Stimulated activated CD8-positive, alpha-beta memory T cell treated with anti-CD3 and anti-CD28 coated beads, Interleukin-2, amount 100 ng/mL, for 1 hour (primary cell): ENCODE results near the gene CX3CL1.

ENCODE experiments used
- DNase-seq, 2 donors: peaks; one replicate each; pipeline ENCODE4 v3.0.0-alpha.2; 2020; ENCODE audit warnings: low read depth in 2 of 2

The CX3CL1 gene

DNA sequence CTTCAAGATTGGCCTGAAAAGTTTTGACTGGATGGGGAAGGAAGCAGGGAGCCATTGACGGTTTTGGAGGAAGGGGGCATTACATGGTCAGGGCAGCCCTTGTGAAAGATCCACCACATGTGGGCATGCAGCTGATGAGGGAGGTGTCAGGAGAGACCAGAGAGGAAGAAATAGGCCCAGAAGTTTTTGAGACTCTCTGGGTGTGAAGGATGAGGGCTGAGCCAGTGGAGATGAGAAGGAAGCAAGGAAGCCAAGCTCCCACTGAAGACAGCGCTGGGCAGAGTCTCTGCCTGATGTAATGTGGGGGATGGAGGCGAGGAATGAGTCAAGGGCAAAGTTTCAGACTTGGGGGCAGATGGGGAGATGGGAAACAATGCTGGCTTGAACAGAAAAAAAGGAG, 32.8 kb downstream of the CX3CL1 start:
- no peak for DNase-seq

DNA sequence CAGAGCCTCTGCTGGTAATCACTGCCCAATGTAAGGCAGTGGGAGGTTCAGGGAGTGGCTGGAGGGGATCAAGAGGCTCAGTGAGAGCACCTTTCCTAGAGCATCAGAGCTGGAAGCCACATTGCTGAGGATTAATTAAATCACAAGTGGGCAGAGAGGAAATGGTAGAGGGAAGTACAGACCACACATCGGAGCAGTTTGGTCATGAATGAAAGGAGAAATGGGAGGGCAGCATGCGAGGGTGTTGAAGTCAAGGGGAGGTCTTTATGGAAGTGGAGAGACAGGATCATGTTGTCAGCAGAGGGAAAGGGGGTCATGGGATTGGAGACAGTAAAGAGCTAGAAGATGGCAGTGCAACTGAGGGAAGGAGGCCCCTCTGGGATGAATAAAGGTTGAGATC, 34.6 kb downstream of the CX3CL1 start:
- DNase-seq: no peak

DNA sequence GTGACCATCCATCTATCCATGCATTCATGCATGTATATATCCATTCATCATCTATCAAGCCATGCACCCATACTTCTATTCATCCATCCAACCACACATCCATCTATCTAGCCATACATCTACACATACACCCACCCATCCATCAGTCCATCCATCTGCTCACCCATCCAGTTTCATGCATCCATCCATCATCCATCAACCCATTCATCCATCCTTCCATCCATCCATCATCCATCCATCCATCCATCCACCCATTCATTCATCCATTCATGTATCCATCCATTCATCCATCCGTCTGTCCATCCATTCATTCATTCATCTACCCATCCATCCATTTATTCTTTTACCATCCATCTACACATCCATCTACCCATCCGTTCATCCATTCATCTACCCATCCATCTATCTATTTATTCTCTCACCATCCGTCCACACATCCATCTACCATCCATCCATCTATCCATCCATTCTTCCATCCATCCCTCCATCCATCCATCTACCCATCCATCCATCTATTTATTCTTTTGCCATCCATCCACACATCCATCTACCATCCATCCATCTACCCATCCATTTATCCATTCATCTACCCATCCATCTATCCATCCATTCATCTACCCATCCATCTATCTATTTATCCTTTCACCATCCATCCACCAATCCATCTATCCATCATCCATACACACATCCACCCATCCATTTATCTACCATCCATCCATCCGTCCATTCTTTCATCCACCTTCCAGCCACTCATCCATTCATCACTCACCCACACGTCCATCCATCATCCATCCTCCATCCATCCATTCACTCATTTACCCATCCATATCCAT, 35.4 kb downstream of the CX3CL1 start:
- DNase-seq: no peak

DNA sequence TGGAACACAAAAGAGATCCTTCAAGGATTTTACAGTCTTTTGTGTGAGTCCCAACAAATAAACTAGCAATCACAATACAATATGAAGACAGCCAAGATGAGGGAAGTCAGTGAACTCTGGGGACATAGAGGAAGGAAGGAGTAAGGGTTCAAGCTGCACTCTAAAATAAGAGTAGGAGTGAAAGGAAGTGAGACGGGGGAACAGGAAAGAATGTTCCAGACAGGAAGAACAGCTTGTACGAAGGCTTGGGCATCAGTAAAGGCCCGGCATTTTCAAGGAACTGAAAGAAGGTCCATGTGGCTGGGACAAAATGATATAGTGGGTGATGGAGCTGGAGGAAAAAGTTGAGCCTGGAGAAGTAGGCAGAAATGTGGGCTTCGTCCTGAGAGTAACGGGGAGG, 36.8 kb downstream of the CX3CL1 start:
- DNase-seq: no peak

DNA sequence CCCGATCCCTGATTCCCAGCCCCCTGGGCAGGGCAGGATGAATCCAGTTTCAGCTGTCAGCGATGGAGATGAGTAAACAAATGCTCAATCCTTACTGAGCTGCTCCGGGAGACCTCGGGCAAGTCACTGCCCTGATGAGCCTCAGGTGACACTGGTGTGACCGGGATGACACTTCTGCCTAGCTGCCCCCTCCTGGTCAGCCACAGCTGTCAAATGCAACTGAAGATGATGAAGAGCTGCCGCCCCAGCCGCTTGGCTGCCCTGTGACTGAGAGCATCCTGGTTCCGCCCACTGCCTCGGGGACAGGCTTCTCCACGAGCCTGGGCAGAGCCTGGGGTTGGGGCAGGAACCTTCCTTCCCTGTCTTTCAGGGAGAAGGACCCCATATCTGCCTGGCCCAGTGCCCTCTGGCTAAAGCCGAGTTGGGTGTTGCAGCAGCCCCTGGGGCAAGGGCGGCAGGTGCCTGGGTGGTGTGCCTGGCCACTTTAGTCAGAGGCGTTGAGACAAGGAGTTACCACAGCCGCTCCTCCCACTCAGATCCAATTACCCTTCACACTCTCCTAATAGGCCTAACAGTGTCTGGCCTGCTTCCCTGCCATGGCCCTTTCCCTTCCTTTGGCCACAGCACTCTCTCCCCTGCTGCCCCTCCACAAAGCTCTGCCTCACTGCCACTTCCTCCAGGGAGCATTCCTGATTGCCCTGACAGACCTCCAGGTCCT, 37.7 kb downstream of the CX3CL1 start:
- no peak for DNase-seq

DNA sequence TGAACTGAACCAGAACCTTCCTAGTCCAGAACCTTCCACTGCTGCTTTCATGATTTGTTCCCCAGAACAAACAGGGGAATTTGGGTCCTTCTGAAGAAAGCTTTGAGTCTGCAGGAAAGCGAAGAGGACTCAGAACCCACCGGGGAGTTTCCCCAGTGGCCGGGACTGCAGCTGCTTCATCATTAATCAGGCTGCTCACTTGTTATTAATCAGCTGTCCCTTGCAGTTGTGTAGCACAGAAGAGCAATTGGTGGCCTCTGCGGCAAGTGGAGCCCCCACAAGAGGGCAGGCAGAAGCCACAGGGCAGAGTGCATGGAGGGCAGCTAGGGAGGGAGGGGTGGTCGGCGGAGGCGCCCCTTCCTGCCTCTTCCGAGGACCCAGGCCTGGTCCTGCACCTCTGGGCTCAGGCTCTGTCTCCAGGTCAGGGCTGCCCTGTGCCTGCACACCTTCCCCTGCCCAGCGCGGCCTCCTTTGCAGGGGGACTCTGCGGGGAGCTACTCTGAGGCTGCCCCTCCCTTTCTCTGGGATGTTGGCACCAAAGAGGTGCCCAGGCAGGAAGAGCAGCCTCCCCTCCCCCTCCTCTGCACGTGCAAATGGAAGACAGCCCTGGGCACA, 39.2 kb downstream of the CX3CL1 start:
- no peak for DNase-seq

DNA sequence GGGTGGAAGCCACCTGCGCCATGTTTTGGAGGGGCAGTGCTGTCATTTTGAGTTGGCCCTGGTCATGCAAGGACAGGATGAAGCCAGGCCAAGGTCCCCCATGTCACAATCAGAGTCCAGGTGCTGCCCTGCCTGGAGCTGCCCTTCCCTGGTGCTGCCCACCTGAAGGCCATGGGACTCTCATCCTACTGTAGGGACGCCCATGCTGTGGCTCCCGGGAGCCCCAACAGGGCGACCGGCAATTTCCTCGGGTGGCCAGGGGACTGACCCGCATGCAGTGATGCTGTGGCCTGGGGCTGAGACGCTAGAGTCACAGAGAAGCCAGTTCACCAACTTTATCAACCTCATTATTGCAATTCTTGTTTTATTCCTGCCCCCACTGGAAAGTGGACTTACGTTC, 40.3 kb downstream of the CX3CL1 start:
- no peak for DNase-seq

DNA sequence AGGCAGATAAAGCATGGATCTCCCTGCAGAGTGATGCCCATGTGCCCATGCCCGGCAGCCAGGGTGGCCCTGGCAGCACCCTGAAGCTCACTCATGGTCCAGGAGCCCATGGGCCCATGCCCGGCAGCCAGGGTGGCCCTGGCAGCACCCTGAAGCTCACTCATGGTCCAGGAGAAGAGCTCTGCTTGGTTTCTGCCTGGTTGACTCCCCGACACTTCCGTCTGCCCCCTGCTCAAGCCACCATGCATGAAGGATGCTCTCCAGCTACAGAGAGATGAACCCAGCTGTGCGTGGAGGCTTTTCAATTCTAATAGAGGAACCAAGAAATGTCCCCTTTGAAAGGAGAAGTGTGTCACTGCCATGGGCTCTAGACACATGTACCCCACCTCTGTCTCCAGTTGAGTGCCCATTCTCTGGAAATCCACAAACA, 41.0 kb downstream of the CX3CL1 start:
- DNase-seq: no peak

DNA sequence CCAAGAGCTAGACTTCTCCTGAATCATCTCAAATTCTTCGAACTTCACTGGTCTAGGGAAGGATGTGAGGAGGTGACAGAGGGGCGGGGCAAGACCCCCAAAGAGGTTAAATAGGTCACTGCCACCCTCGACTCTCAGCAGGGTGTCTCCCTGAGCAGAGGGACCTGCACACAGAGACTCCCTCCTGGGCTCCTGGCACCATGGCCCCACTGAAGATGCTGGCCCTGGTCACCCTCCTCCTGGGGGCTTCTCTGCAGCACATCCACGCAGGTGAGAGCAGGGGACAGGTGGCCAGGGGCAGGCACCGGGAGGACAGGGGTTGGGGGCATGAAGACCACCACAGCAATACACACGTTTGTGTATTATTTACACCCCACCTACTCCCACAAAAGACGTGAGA, 41.4 kb downstream of the CX3CL1 start:
- DNase-seq: no peak

DNA sequence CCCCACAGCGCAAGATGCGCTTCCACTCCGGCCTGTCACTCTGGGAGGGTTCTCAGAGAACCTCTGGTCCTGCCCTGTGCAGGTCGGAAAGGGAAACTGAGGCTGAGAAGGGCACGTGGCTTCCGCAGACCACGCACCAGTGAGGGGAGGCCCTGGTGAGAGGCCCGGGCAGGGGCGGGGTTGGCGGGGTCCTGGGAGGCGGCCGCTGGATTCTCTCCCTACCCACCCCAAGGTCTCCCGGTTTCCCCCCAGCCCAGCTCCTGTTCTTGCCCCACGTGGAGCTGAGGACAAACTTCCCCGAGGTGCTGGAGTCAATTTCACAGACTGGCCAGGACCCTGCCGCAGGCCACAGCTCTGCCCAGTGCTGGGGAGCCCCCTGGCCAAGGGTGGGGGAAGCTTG, 43.8 kb downstream of the CX3CL1 start:
- no peak for DNase-seq

DNA sequence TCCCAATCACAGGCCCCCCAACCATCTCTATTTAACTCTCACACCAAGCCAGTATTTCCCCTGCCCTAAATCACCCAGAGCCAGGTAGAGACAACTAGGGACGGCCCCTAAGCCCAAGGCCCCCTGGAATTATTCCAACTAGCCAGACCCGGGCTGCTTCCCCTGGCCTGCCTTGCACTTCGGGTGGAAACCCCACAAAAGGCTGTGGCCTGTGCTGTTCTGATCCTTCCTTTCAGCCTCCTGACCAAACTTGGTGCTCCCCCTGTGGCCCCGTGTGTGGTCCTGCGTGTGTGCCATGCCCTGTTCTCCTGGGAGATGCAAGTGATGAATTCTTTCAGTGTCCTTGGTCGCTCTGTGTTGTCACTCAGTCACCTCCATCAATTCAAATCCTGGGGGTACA, 47.2 kb downstream of the CX3CL1 start:
- DNase-seq: no peak

DNA sequence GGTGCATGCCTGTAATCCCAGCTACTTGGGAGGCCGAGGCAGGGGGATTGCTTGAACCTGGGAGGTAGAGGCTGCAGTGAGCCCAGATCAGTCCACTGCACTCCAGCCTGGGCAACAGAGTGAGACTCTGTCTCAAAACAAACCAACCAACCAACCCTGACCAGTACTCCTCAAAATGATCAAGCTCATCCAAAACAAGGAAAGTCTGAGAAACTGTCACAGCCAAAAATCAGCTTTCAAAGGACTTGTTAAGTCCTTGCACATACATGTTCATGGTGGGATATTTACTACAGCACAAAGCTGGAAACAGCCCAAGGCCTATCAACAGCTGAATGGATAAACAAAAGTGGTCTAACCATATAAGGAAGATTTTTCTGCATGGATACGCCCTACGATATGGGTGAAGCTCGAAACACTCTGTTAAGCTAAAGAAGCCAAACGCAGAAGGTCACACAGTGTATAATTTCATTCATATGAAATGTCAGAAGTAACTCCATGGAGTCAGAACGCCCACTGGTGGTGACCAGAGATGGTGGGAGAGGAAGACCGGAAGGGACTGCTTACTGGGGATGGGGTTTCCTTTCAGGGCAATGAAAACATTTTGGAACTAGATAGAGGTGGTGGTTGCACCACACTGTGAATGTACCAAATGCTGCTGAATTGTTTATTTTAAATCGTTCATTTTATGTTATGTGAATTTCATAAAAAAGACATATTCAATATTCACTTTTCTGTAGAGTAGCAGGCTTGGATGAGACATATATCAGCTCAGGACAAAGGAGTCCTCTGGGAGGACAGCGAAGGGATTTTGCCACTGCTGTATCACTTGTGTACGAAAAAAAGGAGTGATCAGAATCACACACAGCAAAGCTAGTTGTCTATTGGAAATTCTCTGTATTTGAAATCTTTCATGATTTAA, 50.0 kb downstream of the CX3CL1 start:
- no peak for DNase-seq

DNA sequence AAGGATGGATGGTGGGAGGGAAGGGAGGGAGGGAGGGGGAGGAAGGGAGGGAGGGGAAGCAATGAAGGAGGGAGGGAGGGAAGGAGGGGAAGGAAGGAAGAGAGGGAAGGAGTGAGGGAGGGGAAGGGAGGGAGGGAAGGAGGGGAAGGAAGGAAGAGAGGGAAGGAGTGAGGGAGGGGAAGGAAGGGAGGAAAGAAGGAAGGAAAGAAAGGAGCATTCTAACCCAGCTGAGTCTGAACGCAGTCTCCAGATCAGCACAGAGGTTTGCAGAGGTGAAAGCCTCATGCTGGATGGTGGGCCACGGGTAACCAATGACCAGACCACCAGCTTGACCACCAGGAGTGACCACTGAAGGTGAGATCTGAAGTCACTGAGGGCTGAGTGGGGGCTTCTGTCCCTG, 50.9 kb downstream of the CX3CL1 start:
- no peak for DNase-seq

DNA sequence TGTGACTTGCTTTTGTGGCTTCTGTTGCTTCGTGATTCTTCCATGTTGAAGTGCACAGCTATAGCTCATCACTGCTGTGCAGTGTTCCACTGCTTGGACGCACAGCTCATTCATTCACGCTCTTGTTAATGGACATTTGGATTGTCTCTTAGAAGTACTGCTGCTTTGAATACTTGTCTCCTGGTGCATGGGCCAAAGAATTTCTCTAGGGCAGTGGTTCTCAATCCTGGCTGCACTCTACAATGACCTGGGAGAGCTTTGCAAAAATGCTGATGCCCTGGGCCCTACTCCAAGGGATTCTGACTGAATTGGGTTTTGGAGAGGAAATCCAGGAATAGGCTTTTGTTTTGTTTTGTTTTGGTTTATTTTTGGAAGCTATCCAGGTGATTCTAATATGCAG, 52.3 kb downstream of the CX3CL1 start:
- no peak for DNase-seq

DNA sequence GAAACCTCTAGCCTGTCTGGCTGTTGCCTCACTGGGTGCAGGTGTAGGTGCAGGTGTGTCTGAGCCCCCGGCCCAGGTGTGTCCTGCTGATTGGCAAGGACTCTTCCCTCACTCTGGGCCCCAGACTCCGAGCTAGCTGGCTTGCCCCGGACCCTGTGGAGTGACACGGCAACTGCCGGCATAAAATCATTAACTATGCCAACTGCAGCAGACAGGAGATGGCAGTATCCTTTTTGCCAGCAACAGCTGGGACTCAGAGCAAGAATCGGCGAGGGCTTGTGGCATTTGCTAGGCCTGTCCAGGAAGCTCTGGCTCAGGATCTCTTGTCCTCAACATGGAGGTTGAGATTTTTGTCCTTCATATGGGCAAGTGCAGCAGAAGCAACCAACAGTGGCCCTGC, 54.1 kb downstream of the CX3CL1 start:
- no peak for DNase-seq

DNA sequence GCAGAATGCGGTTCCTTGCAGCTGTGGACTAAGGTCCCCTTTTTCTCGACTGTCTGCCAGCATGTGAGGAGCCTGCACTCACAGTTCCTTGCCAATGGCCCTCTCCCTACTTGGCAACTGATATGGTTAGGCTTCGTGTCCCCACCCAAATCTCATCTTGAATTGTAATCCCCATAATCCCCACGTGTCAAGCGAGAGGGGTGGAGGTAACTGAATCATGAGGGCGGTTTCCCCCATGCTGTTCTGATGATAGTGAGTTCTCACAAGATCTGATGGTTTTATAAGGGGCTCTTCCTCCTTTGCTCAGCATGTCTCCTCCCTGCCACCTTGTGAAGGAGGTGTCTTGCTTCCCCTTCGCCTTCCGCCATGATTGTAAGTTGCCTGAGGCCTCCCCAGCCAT, 55.0 kb downstream of the CX3CL1 start:
- DNase-seq: no peak

DNA sequence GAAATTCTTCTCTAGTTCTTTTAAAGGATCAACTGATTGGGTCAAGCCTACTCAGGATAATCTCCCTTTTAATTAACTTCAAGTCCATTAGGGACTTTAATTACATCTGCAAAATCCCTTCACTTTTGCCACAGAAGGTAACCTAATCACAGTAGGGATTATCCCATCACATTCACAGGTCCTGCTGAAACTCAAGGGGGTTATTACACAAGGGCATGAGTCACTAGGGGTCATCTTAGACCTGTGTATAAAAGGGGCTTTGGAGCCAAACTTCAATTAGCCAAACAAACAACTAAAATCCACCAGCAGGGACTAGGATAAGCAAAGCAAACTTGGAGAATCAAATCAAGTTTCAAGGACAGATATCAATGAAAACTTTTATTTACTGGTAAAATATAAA, 55.5 kb downstream of the CX3CL1 start:
- DNase-seq: no peak

DNA sequence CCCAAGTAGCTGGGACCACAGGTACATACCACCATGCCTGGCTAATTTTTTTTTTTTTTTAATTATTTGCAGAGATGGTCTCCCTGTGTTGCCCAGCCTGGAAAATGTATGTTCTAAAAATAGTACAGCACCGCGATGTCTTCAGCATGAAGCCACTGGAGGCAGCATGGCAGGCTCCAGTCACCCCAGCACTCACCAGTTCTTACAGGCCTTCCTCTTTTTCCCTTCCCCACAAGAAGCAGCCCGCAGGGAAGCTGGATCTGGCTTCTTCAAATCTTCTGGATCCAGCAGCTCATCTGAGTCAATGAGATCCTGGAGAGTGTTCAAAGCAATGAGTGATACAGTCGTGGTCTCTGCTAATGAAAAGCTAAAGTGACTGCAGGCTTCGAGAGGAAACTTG, 58.7 kb downstream of the CX3CL1 start:
- no peak for DNase-seq

DNA sequence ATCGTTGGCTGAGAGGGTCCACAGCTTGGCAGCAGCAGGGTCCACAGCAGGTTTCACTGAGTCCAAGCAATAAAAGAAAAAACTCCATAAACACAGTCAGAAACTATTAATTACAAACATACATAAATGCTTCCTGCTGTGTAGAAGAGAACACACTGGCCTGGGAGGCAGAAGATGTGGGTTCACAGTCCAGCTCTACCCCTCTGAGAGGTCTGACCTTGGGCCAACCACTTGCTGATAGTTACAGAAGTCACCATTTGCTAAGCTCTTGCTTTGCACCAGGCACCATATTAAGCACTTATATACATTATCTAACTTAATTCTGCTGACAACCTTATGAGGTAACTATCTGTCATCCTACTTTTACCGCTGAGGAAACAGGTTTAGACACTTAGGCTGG, 60.2 kb downstream of the CX3CL1 start:
- DNase-seq: no peak

DNA sequence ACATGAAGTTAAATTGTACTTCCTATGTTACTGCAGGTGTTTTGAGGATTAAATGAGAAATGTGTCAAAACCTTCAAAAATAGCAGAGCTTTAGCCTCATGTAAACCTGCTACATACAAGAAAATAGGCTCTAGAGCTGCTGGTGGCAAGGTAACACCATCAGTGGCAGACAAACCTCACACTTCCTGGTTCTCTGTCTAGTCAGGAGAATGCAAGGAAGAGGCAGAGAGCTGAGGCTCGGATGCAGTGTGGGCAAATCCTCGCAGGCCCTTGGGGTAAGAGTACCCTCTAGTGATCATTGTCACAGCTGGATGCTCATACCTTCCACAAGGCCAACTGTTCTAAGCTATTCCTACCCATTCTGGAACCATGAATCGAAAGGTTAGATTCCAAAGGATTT, 60.7 kb downstream of the CX3CL1 start:
- no peak for DNase-seq

DNA sequence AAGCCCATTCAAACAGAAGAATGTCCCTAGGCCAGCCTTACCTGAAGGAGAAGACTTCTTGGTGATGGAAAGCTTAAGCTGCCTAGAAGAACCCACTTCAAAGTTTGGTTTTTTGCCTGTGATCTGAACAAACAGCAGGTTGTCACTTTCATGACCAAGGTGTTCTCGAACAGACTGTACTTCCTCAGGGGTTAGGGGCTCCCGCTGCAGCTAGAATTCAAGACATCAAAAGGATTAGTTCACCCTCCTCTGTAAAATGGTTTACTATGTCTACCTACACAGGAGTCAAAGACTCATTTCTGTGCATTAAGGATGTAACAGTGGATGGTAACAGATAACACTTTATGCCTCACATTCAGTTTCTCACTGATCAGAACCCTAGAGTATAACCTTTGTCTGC, 61.7 kb downstream of the CX3CL1 start:
- DNase-seq: no peak
